H1 (cell line): ENCODE measurements around the gene PHRF1. TPM values are rescaled to one million over a fixed set of nuclear protein-coding genes. Genes with fewer than 3 reads are reported as not detected.

Experiments used
- ASH2L ChIP-seq: fragments of 200-600, 300-600 bp; sonication (generic); IDR thresholded peaks from one replicate; pipeline ENCODE4 v1.7.1; 2017; ENCODE audit warnings: low read length
- EGR1 ChIP-seq: IDR thresholded peaks from 2 replicates; pipeline ENCODE4 v1.6.1; 2011; ENCODE audit warnings: low read depth, low read length, borderline replicate concordance
- SIN3A ChIP-seq, 2 experiments: IDR thresholded peaks in 1 of 2; conservative IDR thresholded peaks in 1 of 2; 2 replicates each; pipeline ENCODE4 v1.6.1; 2011 to 2012; ENCODE audit warnings: low read length in 2 of 2, improper control_type of control experiment in 1 of 2, low read depth in 1 of 2, mild to moderate bottlenecking in 1 of 2
- SP2 ChIP-seq: IDR thresholded peaks from 2 replicates; pipeline ENCODE4 v1.6.1; 2012; ENCODE audit warnings: mild to moderate bottlenecking, low read length, inconsistent platforms
- ZNF274 ChIP-seq: IDR thresholded peaks from 2 replicates; pipeline ENCODE4 v1.7.0; 2012; ENCODE audit warnings: low read length, borderline replicate concordance; ENCODE audit errors: extremely low read depth
- polyA plus RNA-seq, 7 experiments: library from polyadenylated mRNA; depleted of rRNA in 3 of 7; stranded (reverse) in 5 of 7; unstranded in 2 of 7; fragments of >200 nt in 5 of 7; fragments of 200-250 nt in 2 of 7; gene quantifications; 1 replicate in 5 of 7; 2 replicates in 1 of 7; 4 replicates in 1 of 7; pipeline versions ENCODE4 v1.2.1 to v1.2.3, GENCODE V29; 2011 to 2013; ENCODE audit warnings: missing spikeins in 2 of 7, mixed read lengths in 2 of 7
- total RNA-seq: library from RNA; stranded (reverse); fragmentation: NEBNext Ultra II Directional; extraction: Animal tissue kit (Norgen Biotek cat#: 25700); gene quantifications from 2 replicates; pipeline ENCODE4 v1.2.1, GENCODE V29; 2021

PHRF1 gene
- total and polyA plus RNA-seq, 2 of the 8 experiments (the other 6 are each of a cell fraction or from before 2014, with no cell fraction given) = 13.4 to 37.3 TPM

DNA sequence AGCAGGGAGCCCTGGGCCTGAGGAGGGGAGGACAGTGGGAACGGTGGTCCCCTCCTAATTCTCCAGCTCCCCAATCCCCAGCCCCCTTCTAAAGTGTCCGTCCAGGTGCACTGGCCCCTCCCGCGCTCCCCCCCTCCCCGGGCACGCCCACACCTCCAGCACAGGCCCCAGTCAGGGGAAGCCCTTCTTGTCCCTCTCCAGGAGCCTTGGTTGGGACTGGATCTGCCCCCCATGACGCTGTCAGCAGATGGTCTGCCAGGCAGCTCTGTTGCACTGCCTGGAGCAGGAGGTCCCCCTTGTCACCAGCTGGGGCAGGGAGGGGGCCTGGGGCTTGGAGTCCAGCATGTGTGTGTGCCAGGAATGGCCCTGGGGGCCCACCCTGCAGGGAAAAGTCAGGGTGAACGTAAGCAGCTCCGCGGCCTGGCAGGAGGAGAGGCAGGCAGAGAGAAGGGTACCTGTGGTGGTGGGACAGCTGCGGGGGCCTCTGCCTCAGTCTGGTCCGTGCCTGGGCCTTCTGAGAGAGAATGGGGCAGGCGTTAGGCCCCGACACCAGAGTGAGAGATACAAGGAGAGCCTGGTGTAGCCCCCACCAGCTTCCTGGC, 37.9 kb downstream of the PHRF1 start (continued):
- TF ChIP-seq ASH2L (no peak), SP2 (no peak), ZNF274 (no peak), SIN3A (conservative IDR thresholded peaks at IDR 0.05 in 1 of 2, IDR thresholded peaks at IDR 0.05 in 1 of 2; ENCODE audit: low read depth in 1 of 2, low read length in 2 of 2) (no peak), EGR1 (no peak)
